H9 (cell line): ENCODE results near the gene ZPR1. TPM values are rescaled to one million over a fixed set of nuclear protein-coding genes. Genes with fewer than 3 reads are reported as not detected.

Experiments used
- DNase-seq: peaks from one replicate; pipeline ENCODE4 v3.0.0-alpha.2; 2017
- H2AFZ ChIP-seq: one replicate; pipeline ENCODE4 v1.6.1; 2013; ENCODE audit warnings: mild to moderate bottlenecking, low read length, control low read depth, moderate library complexity
- H2AK5ac ChIP-seq: 2 replicates; pipeline ENCODE4 v1.6.1; 2013; ENCODE audit warnings: low read length, control low read depth, mixed read lengths; ENCODE audit not compliant: insufficient read length
- H2BK120ac ChIP-seq: one replicate; pipeline ENCODE4 v1.6.1; 2013; ENCODE audit warnings: low read depth, mild to moderate bottlenecking, low read length, control low read depth, inconsistent platforms; ENCODE audit not compliant: poor library complexity, severe bottlenecking
- H2BK12ac ChIP-seq: 2 replicates; pipeline ENCODE4 v1.6.1; 2013; ENCODE audit warnings: low read length, control low read depth, mixed read lengths, low read depth; ENCODE audit not compliant: insufficient read length
- H2BK15ac ChIP-seq: 2 replicates; pipeline ENCODE4 v1.6.1; 2013; ENCODE audit warnings: low read depth, low read length, control low read depth
- H2BK20ac ChIP-seq: one replicate; pipeline ENCODE4 v1.6.1; 2013; ENCODE audit warnings: low read depth, mild to moderate bottlenecking, low read length, control low read depth, inconsistent platforms; ENCODE audit not compliant: poor library complexity, severe bottlenecking
- H2BK5ac ChIP-seq: 2 replicates; pipeline ENCODE4 v1.6.1; 2013; ENCODE audit warnings: low read length, control low read depth, mixed read lengths; ENCODE audit not compliant: insufficient read length
- H3K14ac ChIP-seq: 2 replicates; pipeline ENCODE4 v1.6.1; 2013; ENCODE audit warnings: low read length, control low read depth; ENCODE audit not compliant: insufficient read depth
- H3K18ac ChIP-seq: 2 replicates; pipeline ENCODE4 v1.6.1; 2013; ENCODE audit warnings: low read depth, mild to moderate bottlenecking, mixed read lengths, low read length, control low read depth; ENCODE audit not compliant: insufficient read length
- H3K23ac ChIP-seq: 2 replicates; pipeline ENCODE4 v1.6.1; 2013; ENCODE audit warnings: low read length, control low read depth, mixed read lengths, low read depth; ENCODE audit not compliant: insufficient read length
- H3K23me2 ChIP-seq: 2 replicates; pipeline ENCODE4 v1.6.1; 2013; ENCODE audit warnings: low read depth, mild to moderate bottlenecking, mixed read lengths, low read length, control low read depth; ENCODE audit not compliant: insufficient read length, poor library complexity, severe bottlenecking
- H3K27ac ChIP-seq: 2 replicates; pipeline ENCODE4 v1.5.1; 2013; ENCODE audit warnings: low read length, control low read depth, mixed read lengths, low read depth; ENCODE audit not compliant: insufficient read length
- H3K27me3 ChIP-seq: 2 replicates; pipeline ENCODE4 v1.6.1; 2013; ENCODE audit warnings: low read length, control low read depth, inconsistent platforms; ENCODE audit not compliant: insufficient read depth
- H3K4ac ChIP-seq: 2 replicates; pipeline ENCODE4 v1.6.1; 2013; ENCODE audit warnings: low read depth, mild to moderate bottlenecking, control low read depth, inconsistent platforms, low read length, moderate library complexity
- H3K4me1 ChIP-seq: 2 replicates; pipeline ENCODE4 v1.6.1; 2013; ENCODE audit warnings: low read length, control low read depth, inconsistent platforms; ENCODE audit not compliant: insufficient read depth
- H3K4me2 ChIP-seq: 2 replicates; pipeline ENCODE4 v1.6.1; 2013; ENCODE audit warnings: low read length, control low read depth, mixed read lengths; ENCODE audit not compliant: insufficient read length, insufficient read depth
- H3K56ac ChIP-seq: 2 replicates; pipeline ENCODE4 v1.6.1; 2013; ENCODE audit warnings: low read depth, mild to moderate bottlenecking, mixed read lengths, low read length, control low read depth; ENCODE audit not compliant: insufficient read length
- H3K79me1 ChIP-seq: 2 replicates; pipeline ENCODE4 v1.6.1; 2013; ENCODE audit warnings: low read depth, mild to moderate bottlenecking, moderate library complexity, low read length, control low read depth, inconsistent platforms; ENCODE audit not compliant: insufficient read depth, poor library complexity, severe bottlenecking
- H3K79me2 ChIP-seq: 2 replicates; pipeline ENCODE4 v1.6.1; 2013; ENCODE audit warnings: low read length, control low read depth, inconsistent platforms; ENCODE audit not compliant: insufficient read depth
- H3K9ac ChIP-seq: 2 replicates; pipeline ENCODE4 v1.6.1; 2013; ENCODE audit warnings: low read length, control low read depth, mixed read lengths; ENCODE audit not compliant: insufficient read length; ENCODE audit errors: extremely low read depth
- H3K9me3 ChIP-seq: one replicate; pipeline ENCODE4 v1.6.1; 2013; ENCODE audit warnings: low read depth, low read length, inconsistent platforms; ENCODE audit not compliant: control insufficient read depth
- H3T11ph ChIP-seq: one replicate; pipeline ENCODE4 v1.6.1; 2013; ENCODE audit warnings: mild to moderate bottlenecking, low read length, control low read depth, inconsistent platforms
- H4K20me1 ChIP-seq: one replicate; pipeline ENCODE4 v1.6.1; 2013; ENCODE audit not compliant: control insufficient read depth, insufficient read length, insufficient read depth
- H4K5ac ChIP-seq: 2 replicates; pipeline ENCODE4 v1.6.1; 2013; ENCODE audit warnings: low read depth, mild to moderate bottlenecking, mixed read lengths, low read length, control low read depth; ENCODE audit not compliant: insufficient read length
- H4K8ac ChIP-seq: replicated peaks from 2 replicates; pipeline ENCODE4 v1.6.1; 2013; ENCODE audit warnings: low read length, control low read depth, mixed read lengths, low read depth; ENCODE audit not compliant: insufficient read length
- H4K91ac ChIP-seq: 2 replicates; pipeline ENCODE4 v1.6.1; 2013; ENCODE audit warnings: low read depth, mild to moderate bottlenecking, moderate library complexity, mixed read lengths, low read length, control low read depth; ENCODE audit not compliant: insufficient read length
- H3K27ac Mint-ChIP-seq, 3 experiments: 2 replicates in 2 of 3; 3 replicates in 1 of 3; pipeline ENCODE4 v1.8.0; 2020 to 2021; ENCODE audit warnings: mixed read lengths in 3 of 3, mild to moderate bottlenecking in 1 of 3, moderate library complexity in 1 of 3
- H3K27me3 Mint-ChIP-seq: 2 replicates; pipeline ENCODE4 v1.8.0; 2021; ENCODE audit warnings: low read depth, mild to moderate bottlenecking, moderate library complexity, mixed read lengths
- H3K36me3 Mint-ChIP-seq, 3 experiments: 2 replicates in 2 of 3; 3 replicates in 1 of 3; pipeline ENCODE4 v1.8.0; 2020 to 2021; ENCODE audit warnings: low read depth in 3 of 3, mixed read lengths in 3 of 3; ENCODE audit not compliant: insufficient read depth in 1 of 3
- H3K4me1 Mint-ChIP-seq, 2 experiments: 2 replicates each; pipeline ENCODE4 v1.8.0; 2020; ENCODE audit warnings: mixed read lengths in 2 of 2
- H3K4me3 Mint-ChIP-seq, 2 experiments: 2 replicates in 1 of 2; 3 replicates in 1 of 2; pipeline ENCODE4 v1.8.0; 2020 to 2021; ENCODE audit warnings: mild to moderate bottlenecking in 2 of 2, mixed read lengths in 2 of 2, moderate library complexity in 1 of 2
- H3K9me3 Mint-ChIP-seq, 2 experiments: 2 replicates in 1 of 2; 3 replicates in 1 of 2; pipeline ENCODE4 v1.8.0; 2020; ENCODE audit warnings: mild to moderate bottlenecking in 2 of 2, mixed read lengths in 2 of 2, moderate library complexity in 1 of 2
- WGBS: extraction: QIAGEN DNeasy Blood & Tissue Kit; methylation state at CpG from one replicate; pipeline ENCODE4 v1.1.7; 2013; ENCODE audit warnings: missing lambda C conversion rate, low lambda C conversion rate, mixed read lengths; ENCODE audit not compliant: insufficient read length; ENCODE audit errors: extremely low coverage; 5-methylcytosine and 5-hydroxymethylcytosine counted together
- total RNA-seq: library from RNA; stranded (reverse); gene quantifications from 2 replicates; pipeline ENCODE4 v1.2.1, GENCODE V29; 2021
- TF ChIP-seq, protein P1 (sequence below): fragments of 200-600 bp; sonication (generic); conservative IDR thresholded peaks from 3 replicates; pipeline ENCODE4 v1.8.0; 2021; ENCODE audit warnings: antibody characterized with exemption, mild to moderate bottlenecking

ZPR1 gene
- total RNA-seq, 1 experiment from 2014 or later, result 82.0 TPM

DNA sequence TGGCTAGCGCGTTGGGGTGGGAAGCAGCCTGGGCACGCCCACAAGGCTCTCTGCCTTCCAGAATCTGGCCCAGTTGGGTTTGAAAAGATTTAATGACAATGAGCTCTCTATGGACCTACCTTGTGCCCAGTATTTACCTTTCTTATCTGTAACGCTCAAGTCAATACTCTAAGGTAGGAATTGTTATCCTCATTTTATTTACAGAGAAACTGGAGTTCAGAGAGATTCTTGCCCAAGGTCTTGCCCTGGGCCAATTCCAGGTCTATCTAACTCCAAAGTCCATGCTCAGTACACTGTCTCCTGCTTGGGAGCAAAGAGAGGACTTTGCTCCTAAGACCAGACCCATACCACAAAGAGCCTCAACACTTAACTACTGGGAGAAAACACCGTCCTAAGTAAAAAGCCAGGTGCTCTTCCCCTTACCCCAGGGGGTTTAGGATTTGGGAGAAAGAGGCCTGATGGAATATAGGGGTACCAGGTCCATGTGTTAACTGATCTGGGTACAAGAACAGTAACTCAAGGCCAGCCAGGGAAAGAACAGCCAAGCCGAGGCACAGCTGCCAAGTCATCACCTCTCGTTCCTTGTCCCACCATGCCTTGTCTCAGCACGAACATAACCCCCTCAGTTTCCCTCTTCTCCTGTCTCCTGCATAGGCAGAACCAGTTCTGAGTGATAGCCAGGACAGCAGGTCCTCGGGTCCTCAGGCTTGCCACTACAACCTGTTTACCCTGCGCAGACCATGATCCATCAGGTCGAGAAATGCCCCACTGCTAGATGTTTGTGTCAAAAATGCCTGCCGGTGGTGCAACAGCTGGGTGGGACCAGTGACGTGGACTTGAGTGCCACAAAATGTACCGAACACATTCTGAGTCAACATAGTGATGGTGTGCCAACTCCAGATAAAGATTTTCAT is 20.7 kb upstream of the ZPR1 start:
- H3K23ac ChIP-seq, result no peak overlapping the region
- H2AK5ac ChIP-seq, result no peak overlapping the region
- no peaks in the 10 kb centered on the region for H3K4me1 ChIP-seq
- Mint-ChIP-seq H3K4me1 (no peaks in the 10 kb centered on the region), H3K27me3 (peaks cover 5% of the 10 kb centered on the region), H3K36me3 (no peaks in the 10 kb centered on the region), H3K27ac (no peak overlapping the region), H3K9me3 (no peaks in the 10 kb centered on the region; a peak in 1 of 5 replicates), H3K4me3 (no peak overlapping the region)
- H2AFZ ChIP-seq, result no peak overlapping the region
- H3K4ac ChIP-seq, result no peak overlapping the region
- no peak overlapping the region for H3K14ac ChIP-seq
- no peak overlapping the region for H3K56ac ChIP-seq
- H2BK20ac ChIP-seq, result no peak overlapping the region
- H3K27me3 ChIP-seq, result no peaks in the 10 kb centered on the region
- no CpG with 5 or more reads among the region's 14 CpGs for WGBS
- no peak overlapping the region for H2BK120ac ChIP-seq
- H2BK15ac ChIP-seq, result no peak overlapping the region
- H3K18ac ChIP-seq, result no peak overlapping the region
- no peak overlapping the region for H3K27ac ChIP-seq
- H4K91ac ChIP-seq, result no peak overlapping the region
- no peak overlapping the region for H2BK12ac ChIP-seq
- H3K4me2 ChIP-seq, result no peak overlapping the region
- H3T11ph ChIP-seq, result no peak overlapping the region
- no peaks in the 10 kb centered on the region for H3K79me2 ChIP-seq
- H4K20me1 ChIP-seq, result no peaks in the 10 kb centered on the region
- no peaks in the 10 kb centered on the region for H3K23me2 ChIP-seq
- H3K79me1 ChIP-seq, result no peaks in the 10 kb centered on the region
- H4K8ac ChIP-seq, result no peak overlapping the region
- H3K9ac ChIP-seq, result no peak overlapping the region
- DNase-seq, result no peak
- TF ChIP-seq, protein P1, sequence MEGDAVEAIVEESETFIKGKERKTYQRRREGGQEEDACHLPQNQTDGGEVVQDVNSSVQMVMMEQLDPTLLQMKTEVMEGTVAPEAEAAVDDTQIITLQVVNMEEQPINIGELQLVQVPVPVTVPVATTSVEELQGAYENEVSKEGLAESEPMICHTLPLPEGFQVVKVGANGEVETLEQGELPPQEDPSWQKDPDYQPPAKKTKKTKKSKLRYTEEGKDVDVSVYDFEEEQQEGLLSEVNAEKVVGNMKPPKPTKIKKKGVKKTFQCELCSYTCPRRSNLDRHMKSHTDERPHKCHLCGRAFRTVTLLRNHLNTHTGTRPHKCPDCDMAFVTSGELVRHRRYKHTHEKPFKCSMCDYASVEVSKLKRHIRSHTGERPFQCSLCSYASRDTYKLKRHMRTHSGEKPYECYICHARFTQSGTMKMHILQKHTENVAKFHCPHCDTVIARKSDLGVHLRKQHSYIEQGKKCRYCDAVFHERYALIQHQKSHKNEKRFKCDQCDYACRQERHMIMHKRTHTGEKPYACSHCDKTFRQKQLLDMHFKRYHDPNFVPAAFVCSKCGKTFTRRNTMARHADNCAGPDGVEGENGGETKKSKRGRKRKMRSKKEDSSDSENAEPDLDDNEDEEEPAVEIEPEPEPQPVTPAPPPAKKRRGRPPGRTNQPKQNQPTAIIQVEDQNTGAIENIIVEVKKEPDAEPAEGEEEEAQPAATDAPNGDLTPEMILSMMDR, result no peak
- H2BK5ac ChIP-seq, result no peak overlapping the region
- no peaks in the 10 kb centered on the region for H3K9me3 ChIP-seq
- no peak overlapping the region for H4K5ac ChIP-seq
